RPMI8226 (cell line): Measurements from ENCODE around the gene KLK7.
A peak's percentile ranks its signal among the peaks of the same experiment; 100 is the strongest.
"Not testable (repeated sequence)": the region's sequence is repeated elsewhere in the genome, so short reads cannot be mapped to it uniquely, and the experiment has no call there.

Experiments
- DNase-seq: peaks from one replicate; pipeline ENCODE4 v3.0.0-alpha.2; 2015

The KLK7 gene

GRCh38 chr19:50974702-50975556, 8.8 kb downstream of the KLK7 start:
- DNase-seq, result no peak

- DNase-seq, result no peak
These were observed 10.8 kb downstream of the KLK7 start for GRCh38 chr19:50972795-50973376.

- not testable (repeated sequence) for DNase-seq
These were observed 13.9 kb downstream of the KLK7 start for GRCh38 chr19:50969810-50970209.

GRCh38 chr19:50969413-50969760, 14.3 kb downstream of the KLK7 start, which contains the start of gene KLK6:
KLK6 (minus strand) TSS chr19:50969591; CDS start chr19:50968104, 1,487 bp downstream.
- peak; percentile 18 for DNase-seq

GRCh38 chr19:50968716-50969412, 14.9 kb downstream of the KLK7 start:
- no peak for DNase-seq

GRCh38 chr19:50967929-50968715, 15.6 kb downstream of the KLK7 start:
- DNase-seq, result no peak

GRCh38 chr19:50964266-50964665, 19.5 kb downstream of the KLK7 start:
- no peak for DNase-seq

- DNase-seq, result no peak
These were observed 20.3 kb downstream of the KLK7 start for GRCh38 chr19:50963381-50963780.

GRCh38 chr19:50962245-50962644, 21.5 kb downstream of the KLK7 start:
- no peak for DNase-seq

GRCh38 chr19:50959731-50960500, 23.8 kb downstream of the KLK7 start:
- DNase-seq, result no peak

GRCh38 chr19:50957587-50957986, 26.1 kb downstream of the KLK7 start:
- no peak for DNase-seq

- no peak for DNase-seq
These were observed 30.8 kb downstream of the KLK7 start, which contains the start of gene KLK5 for GRCh38 chr19:50952910-50953309. KLK5 (minus strand) TSS chr19:50953038; CDS start chr19:50952657, 381 bp downstream.

GRCh38 chr19:50949861-50950260, 33.9 kb downstream of the KLK7 start:
- DNase-seq, result no peak

GRCh38 chr19:50947123-50947522, 36.6 kb downstream of the KLK7 start:
- DNase-seq, result no peak

- DNase-seq, result no peak
These were observed 38.9 kb downstream of the KLK7 start for GRCh38 chr19:50944795-50945194.

- no peak for DNase-seq
These were observed 40.5 kb downstream of the KLK7 start for GRCh38 chr19:50943074-50943828.

- no peak for DNase-seq
These were observed 44.1 kb downstream of the KLK7 start for GRCh38 chr19:50939596-50939995.

- DNase-seq, result no peak
These were observed 50.1 kb downstream of the KLK7 start for GRCh38 chr19:50933640-50934039.

- DNase-seq, result no peak
These were observed 51.0 kb downstream of the KLK7 start for GRCh38 chr19:50932690-50933083.

GRCh38 chr19:50932018-50932689, 51.6 kb downstream of the KLK7 start:
- DNase-seq, result no peak

GRCh38 chr19:50931023-50931422, 52.7 kb downstream of the KLK7 start:
- DNase-seq, result no peak
